AG20443 (cell line): ENCODE measurements around the gene SYF2.
"Not testable (repeated sequence)": the region's sequence is repeated elsewhere in the genome, so short reads cannot be mapped to it uniquely, and the experiment has no call there.

Source experiments
- DNase-seq: peaks from one replicate; pipeline ENCODE4 v3.0.0; 2012; ENCODE audit warnings: low spot score, mixed read lengths

The SYF2 gene

DNA sequence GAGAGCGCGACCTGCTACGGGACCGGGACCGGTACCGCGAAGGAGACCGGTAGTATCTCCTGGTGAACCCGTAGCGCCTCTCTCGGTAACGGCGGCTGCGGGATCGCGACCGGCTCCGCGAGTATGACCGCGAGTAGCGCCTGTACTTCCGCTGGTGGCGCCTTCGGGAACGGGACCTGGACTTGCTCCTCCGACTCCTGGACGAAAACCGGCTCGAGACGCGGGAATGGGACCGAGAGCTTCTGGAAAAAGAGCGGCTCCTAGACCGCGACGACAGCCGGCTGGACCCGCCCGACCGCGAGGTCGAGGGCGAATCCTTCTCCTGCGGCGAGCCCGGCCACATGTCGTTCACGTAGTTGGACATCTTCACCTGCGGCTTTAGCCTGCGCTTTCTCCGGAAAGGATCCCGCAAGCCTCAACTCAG, 14.3 kb upstream of the SYF2 start:
- no peak for DNase-seq

DNA sequence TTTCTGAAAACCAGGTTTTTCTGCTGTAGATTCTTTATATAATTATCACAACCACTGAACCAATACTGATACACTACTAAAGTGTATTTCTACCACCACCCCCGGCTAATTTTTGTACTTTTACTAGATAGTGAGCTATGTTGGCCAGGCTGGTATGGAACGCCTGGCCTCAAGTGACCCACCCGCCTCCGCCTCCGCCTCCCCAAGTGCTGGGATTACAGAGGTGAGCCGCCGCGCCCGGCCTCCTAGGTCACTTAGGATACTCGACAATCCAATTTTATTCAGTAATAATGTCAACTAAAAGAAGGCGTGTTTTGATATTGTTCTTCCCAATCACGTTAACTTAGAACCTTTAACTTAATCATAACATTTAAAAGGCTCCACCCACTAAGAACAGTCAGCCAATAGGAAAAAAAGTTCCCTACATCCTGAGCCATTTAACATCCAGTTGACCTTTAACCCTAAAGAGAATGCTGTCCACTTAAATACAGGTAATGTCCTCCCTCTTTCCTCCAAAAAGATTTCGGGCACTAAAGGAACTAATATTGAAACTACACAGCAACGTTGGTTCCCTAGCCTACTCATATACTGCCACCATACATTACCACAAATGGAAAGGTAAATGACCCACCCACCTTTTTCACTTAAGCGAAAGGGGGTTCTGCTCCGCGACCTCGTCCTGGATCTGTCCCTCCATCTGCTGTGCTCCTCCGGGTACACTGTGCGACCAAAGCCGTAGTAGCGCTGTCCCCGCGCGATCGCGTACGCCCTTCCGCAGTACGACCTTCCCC, 13.7 kb upstream of the SYF2 start:
- no peak for DNase-seq

DNA sequence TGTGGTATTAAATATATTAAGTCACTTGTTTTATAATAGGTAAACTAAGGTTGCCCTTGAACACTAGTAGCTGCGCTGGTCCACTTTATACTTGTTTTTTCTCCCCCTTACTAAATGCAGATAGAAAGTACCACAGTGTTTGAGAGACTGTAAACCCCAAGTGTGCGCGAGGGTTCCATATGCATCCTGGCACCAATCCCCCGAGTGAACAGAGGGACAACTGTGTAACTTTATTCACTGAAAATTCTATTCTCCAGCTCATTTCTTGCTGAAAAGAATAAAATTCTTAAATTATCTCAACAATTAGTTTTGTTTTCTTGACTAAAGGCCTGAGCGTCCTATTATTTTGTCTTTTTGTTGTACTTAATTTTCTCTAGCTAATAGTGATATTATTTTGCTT, 13.1 kb upstream of the SYF2 start:
- no peak for DNase-seq

DNA sequence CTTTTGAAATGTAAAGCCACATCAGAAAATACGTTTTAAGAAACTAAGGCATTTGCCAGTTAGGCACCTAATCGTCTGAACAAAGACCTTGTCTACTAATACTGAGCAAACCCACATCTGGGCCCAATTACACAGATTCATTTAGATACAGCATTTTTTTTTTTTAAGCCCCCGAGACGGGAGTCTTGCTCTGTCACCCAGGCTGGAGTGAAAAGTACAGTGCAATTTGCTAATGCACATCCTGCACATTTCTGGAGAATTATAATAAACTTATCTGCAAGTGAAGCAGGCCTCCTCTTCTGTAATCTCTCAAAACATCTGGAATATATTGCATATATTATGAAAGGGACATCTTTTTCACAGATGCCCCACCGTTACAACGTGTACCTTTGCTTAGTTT, 11.6 kb upstream of the SYF2 start:
- no peak for DNase-seq

DNA sequence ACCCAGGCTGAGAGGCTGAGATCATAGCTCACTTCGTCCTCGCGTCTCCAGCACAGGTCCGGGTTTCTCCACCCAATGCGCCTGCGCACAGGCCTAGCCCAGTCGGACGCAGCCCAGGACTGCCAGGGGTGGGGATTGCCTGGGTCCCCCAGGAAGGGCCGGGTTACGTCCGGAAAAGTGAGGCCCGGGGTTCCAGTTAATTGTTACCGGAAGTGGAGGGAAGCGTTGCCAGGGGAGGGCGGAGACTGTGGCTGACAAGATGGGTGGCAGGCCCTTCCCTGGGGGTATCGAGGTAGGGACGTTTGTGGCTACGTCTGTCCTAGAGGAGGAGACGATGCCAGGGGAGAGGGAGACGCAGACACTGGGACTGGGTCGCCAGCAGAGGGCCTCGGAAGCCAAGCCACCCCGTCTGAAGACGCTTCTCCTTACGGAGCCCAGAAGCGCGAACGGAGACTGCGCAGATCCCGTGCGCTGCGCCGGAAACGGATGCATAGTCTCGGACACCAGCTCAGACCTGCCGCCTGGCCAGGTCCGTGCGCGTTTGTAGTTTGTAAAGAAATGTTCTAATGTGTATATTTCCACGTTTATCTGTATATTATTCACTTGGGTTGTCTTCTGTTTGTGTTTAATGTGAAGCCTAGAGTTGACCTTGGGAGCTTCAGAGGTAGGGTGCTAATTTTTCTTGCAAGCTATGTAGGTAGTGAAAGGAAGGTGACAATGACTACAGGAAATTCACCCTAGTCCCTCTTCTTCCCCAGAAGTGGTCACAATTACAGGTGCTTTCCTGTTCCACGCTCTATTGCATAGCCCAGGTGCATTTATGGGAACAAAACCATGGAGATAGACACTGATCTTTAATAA, 7.6 kb upstream of the SYF2 start:
- DNase-seq = peak; percentile 93

DNA sequence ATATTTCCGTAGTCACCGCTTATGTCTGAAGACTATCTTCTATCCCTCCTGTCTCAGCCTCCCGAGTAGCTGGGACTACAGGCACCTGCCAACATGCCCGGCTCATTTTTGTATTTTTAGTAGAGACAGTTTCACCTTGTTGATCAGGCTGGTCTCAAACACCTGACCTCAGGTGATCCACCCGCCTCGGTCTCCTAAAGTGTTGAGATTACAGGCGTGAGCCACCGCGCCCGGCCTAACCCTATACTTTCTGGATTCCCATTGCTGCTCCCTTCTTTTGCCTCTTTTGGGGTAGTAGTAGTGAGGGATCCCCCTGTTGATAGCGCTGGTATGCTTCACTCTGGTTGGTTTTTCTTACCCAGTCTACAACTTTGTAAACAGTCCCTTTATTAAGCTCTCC, 5.7 kb upstream of the SYF2 start:
- no peak for DNase-seq

DNA sequence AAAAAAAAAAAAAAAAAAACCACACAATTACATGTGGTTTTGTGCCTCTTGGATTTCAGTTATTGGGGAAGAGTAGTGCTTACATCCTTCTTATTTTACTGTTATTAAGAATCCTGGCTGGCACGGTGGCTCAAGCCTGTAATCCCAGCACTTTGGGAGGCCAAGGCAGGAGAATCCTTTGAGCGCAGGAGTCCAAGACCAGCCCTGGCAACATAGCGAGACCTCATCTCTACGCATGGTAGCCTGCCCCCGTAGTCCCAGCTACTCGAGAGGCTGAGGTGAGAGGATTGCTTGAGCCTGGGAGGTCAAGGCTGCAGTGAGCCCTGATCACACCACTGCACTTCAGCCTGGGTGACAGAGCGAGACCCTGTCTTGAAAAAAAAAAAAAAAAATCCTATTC, 4.0 kb upstream of the SYF2 start:
- DNase-seq = not testable (repeated sequence)

DNA sequence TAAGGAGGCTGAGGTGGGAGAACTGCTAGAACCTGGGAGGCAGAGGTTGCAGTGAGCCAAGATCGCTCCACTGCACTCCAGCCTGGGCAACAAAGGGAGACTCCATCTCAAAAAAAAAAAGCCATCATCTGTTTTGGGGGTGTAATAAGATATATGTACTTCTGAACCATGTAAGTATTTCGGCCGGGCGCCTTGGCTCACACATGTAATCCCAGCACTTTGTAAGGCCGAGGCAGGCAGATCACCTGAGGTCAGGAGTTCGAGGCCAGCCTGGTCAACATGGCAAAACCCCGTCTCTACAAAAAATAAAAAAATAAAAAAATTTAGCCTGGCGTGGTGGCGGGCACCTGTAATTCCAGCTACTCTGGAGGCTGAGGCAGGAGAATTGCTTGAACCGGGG, 3.1 kb upstream of the SYF2 start:
- not testable (repeated sequence) for DNase-seq

DNA sequence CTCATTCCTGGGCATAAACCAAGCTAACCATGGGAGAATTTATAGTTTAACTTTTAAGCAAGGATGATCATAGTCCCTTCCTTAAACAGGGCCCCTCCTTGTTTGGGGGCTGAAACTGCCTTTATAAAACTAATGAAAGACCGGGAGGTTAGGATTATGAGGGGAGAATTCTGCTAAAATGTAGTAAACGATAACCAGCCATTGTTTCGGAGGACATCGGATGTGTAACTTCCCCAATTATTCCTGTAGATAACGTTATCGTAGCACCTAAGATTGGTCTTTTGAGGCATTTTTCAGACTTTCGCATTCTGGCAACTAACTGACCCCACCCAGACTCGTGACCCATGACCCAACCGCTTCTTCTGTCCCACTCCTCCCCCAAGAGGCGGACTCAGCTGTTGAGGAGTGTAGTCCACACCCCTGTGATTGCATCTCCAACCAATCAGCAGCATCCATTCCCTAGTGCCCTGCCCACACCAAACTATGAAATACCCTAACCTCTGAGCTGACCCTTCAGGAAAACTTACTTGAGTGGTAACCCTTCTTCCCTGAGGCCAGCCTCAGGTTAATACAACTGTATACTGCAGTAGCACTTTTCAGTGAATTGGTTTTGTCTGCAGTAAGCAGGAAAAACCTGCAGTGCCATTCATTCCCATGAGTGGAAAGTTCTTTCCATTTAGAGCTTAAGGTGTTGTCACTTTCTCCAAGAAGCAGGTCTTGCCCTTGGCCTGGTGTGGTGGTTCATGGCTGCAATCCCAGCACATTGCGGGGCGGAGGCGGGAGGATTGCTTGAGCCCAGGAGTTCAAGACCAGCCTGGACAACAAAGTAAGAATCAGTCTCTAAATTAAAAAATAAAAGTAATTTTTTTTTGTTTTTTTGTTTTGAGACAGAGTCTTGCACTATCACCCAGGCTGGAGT, 823 bp upstream of the SYF2 start:
- peak; percentile 88 for DNase-seq

DNA sequence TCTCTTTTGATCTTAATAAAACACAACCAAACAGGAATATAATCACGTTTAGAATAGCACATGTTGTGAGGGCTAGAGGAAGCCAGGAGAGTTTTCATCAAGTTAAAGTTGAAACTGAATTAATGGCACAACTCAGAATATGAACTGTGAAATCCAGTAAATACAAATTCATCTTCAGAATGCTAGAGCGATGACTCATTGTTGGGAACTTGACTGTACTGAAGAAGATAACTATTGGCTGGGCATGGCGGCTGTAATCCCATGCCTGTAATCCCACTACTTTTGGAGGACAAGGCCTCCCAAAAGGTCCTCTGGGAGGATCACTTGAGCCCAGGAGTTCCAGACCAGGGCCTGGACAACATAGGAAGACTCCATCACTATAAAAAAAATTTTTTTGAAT, 8.8 kb downstream of the SYF2 start:
- DNase-seq = no peak

DNA sequence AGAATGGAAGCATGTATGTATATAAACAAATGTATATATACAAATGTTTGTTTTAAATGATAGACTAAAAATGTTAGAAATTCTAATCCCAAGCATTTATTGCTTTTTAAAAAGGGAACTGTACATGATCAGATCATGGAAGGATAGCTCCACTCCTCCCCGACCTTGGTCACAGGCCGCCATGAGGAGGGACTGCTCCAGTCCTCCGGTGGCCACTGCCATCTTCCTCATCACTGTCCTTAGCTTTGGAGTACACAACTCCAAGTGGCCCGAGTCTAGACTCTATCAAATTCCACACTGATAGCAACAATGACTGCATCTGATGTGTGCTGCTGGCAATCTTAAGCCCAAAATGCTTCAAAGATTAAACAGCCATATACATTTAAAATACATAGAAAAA, 9.7 kb downstream of the SYF2 start:
- no peak for DNase-seq

DNA sequence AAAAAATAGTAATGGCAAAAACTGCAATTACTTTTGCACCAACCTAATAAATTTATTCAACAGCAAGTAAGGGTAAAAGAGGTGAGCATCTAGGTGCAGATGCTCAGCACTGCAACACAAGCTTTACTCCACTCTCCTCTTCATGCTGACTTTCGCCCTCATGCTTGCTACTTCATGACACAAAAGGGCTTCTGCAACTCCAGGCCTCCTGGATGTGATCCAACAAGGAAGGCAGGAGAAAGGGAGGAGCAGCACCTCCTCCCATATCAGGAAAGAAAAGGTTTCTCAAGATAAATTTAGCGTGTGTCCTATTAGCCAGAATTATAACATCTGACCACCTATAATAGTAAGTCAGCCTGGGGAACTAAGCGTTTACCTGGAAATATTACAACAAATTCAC, 11.6 kb downstream of the SYF2 start:
- no peak for DNase-seq

DNA sequence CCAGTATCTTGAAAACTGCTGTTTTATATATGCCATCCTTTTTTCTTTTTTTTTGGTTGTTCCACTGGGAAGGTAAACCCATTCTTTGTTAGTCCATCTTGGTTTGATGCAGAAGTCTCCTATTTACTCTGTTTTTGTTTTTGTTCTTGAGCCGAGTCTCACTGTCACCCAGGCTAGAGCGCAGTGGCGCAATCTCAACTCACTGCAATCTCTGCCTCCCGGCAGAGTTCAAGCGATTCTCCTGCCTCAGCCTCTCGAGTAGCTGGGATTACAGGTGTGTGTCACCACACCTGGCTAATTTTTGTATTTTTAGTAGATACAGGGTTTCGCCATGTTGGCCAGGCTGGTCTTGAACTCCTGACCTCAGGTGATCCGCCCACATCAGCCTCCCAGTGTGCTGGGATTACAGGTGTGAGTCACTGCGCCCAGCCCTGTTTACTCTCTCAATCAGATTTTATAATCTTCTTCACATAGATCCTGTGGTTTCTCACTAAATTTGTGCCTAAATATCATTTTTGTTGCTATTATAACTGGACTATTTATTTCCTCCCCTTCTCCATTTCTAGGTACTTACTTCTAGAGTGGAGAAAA, 12.5 kb downstream of the SYF2 start:
- no peak for DNase-seq

DNA sequence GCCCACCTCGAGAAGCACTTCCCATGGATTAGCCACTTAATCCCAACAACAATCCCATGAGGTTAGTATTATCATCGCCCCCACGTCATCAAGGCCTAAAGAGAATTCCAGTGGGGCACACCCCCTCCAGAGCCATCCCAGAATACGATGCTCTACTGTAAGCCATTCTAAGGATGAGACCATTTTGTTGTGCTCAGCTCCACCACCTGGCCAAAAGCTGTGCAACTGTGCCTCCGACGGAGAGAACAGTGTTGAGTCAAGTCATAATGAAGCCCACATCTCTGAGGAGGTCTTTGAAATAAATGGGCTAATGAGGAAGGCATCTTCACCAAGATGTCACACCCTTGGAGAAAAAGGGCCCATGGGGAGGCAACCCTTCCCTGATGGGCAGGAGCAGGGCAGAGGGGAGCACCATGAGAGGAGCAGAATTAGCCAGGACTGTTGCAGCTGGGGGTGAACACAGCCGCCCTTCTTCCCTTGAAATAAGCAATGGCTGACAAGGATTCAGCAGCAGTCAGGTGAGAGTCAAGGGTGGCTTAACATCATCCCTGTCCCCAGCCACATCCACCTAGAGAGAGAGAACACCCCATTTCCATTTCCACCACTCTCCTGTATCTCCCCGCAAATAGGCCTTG, 14.6 kb downstream of the SYF2 start:
- DNase-seq = no peak

DNA sequence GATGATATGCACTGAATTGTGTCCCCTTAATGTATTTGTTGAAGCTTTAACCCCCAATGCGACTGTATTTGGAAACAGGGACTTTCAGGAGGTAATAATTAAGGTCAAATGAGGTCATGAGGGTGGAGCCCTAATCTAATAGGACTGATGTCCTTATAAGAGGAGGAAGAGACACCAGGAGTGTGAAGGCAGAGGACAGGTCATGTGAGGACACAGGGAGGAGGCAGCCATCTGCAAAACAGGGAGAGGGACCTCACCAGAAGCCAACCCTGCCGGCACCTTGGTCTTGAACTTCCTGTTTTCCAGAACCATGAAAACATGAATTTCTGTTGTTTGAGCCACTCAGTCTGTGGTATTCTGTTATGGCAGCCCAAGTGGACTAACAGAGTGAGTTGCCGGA, 15.3 kb downstream of the SYF2 start:
- no peak for DNase-seq

DNA sequence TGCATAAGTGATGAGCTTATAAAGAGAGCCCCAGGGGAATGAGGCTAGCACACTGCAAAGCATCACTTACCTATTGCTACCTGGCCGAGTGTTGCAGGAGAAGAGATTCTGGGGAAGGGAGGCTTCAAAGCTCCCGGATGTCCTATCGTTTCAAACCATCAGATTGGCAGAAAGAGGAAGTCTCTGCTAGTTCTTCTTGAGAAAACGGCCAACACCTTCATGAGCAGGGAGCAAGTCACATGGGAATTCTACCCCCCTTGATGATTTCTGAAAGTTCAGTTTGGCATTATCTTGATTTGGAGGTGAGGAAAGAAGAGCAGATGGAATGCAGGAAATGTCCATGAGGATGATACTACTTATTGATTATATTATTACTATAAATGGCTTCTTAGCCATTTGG, 16.2 kb downstream of the SYF2 start:
- no peak for DNase-seq

DNA sequence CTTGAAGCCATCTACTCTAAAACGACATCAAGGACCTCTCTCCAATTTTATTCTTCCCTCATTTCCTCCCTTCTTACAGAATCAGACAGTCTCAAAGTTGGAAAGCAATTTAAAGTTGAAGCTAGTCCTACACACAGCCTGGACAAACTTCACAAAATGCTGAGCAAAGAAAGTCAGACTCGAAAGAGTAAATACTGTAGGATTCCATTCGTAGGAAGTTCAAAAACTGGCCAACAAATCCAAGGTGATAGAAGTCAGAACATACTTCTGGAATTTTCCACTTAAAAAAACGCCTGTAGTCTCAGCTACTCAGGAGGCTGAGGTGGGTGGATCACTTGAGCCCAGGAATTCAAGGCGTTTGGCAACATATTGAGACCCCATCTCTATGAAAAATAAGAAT, 19.6 kb downstream of the SYF2 start:
- no peak for DNase-seq

DNA sequence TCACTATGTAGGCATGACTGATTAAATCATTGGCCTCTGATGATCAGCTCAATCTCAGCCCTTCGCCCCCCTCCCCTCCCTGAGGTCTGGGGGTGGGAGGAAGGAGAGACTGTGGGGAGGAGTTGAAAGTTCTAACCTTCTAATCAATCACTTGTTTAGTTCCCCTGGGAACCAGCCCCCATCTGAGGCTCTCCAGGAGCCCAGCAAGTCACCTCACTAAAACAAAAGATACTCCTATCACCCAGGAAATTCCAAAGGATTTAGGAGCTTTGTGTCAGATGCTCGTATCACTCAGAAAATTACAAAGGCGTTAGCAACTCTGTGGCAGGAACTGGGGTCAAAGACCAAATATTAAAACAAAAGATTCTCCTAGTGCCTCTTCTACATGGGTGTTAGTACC, 21.6 kb downstream of the SYF2 start:
- no peak for DNase-seq

DNA sequence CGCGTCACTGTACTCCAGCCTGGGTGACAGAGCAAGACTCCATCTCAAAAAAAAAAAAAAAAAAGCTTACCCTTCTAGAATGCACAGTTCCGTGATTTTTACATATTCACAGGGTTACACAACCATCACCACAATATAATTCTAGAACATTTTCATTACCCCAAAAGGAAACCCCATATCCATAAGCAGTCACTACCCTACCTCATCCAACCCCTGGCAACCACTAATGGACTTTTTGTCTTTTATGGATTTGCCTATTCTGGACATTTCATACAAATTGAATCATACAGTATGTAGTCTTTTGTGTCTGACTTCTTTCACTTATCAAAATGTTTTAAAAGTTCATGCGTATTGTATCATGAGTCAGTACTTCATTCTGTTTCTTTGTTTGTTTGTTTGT, 22.8 kb downstream of the SYF2 start:
- no peak for DNase-seq

DNA sequence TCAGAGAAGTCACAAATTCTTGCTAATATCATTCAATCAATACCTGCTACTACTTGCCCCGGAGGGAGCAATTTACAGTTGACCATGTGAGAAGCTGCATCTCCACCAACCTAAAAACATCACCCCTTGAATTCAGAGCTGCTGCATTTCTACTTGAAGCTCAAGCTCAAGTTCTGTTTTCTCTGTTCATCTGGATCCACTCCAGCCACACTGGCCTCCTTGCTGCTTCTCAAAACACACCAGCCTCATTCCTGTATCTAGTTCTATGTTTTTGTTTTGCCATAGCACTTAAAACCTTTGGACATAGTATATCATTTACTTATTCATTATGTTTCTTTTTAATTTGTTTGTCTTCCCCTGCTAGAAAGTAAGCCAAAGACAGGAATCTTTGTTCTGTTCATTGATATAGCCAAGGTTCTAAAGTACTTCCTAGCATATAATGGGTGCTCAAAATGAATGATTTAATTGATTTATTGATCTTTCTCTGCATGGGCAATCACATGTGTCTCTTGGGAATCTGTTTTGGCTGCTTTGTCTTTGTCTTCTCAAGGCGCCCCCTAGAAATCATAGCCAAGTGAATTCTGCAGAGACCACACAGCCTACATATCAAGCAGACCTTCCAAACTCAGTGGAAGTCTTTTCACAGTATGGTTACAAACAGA, 23.6 kb downstream of the SYF2 start:
- DNase-seq = no peak

DNA sequence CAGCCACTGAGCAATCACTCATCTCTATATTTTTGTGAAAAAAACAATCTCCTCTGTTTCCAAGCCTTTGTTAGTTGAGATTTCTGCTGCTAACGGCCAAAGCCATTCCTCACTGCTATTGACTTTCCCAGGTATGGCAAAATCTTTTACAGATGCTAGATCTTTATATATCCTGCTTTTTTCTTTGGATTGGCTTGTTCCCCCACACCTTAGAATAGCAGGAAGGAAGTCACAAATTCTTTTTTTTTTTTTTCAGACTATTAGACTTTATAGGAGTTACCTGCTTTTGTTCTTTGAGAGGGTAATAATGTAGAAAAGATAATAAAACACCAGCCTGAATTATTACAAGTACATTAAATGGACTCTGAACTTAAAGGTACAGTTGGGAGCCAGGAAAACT, 24.2 kb downstream of the SYF2 start:
- no peak for DNase-seq
